Stomach (tissue), 9 donors: ENCODE results near the gene PCNX3. TPM values are rescaled to one million over a fixed set of nuclear protein-coding genes. Genes with fewer than 3 reads are reported as not detected.
A peak's percentile ranks its signal among the peaks of the same experiment; 100 is the strongest.

Experiments
- DNase-seq, 2 donors: peaks; one replicate each; pipeline versions ENCODE4 v3.0.0 to v3.0.0-alpha.2; 2013 to 2019
- H3K27ac ChIP-seq, 5 donors: fragments of 200-600 bp in 4 of 5; sonication (generic) in 4 of 5; one replicate each; pipeline ENCODE4 v1.5.1; 2013 to 2019; ENCODE audit warnings: mild to moderate bottlenecking in 1 of 5, moderate library complexity in 1 of 5
- H3K27me3 ChIP-seq, 3 donors: fragments of 200-600 bp; sonication (generic); one replicate each; pipeline ENCODE4 v1.5.1; 2017 to 2019; ENCODE audit warnings: mixed run types in 1 of 3
- H3K36me3 ChIP-seq, 4 donors: fragments of 200-600 bp; sonication (generic); 1 replicate in 3 of 4; 2 replicates in 1 of 4; pipeline ENCODE4 v1.5.1; 2016 to 2019
- H3K4me1 ChIP-seq, 4 donors: fragments of 200-600 bp; sonication (generic); one replicate each; pipeline ENCODE4 v1.5.1; 2016 to 2019
- H3K4me3 ChIP-seq, 4 donors: fragments of 200-600 bp; sonication (generic) in 3 of 4; one replicate each; pipeline ENCODE4 v1.5.1; 2016 to 2019; ENCODE audit warnings: mild to moderate bottlenecking in 1 of 4
- H3K9me3 ChIP-seq, 4 donors: fragments of 200-600 bp; sonication (generic); one replicate each; pipeline ENCODE4 v1.5.1; 2016 to 2019
- EP300 ChIP-seq: sonication (generic); formaldehyde crosslinking; IDR thresholded peaks from one replicate; pipeline ENCODE4 v1.6.1; 2017; ENCODE audit warnings: antibody characterized with exemption
- POLR2A ChIP-seq, 4 donors: fragments of 450-650 bp; IDR thresholded peaks; one replicate each; pipeline ENCODE4 v1.6.1; 2016; ENCODE audit warnings: antibody characterized with exemption in 4 of 4, control low read depth in 2 of 4, mild to moderate bottlenecking in 1 of 4, moderate library complexity in 1 of 4
- POLR2AphosphoS5 ChIP-seq, 3 donors: sonication (generic); formaldehyde crosslinking; IDR thresholded peaks; one replicate each; pipeline ENCODE4 v1.6.1; 2016; ENCODE audit warnings: antibody characterized with exemption in 3 of 3
- WGBS, 5 donors: extraction: QIAGEN DNeasy Blood & Tissue Kit in 3 of 5; methylation state at CpG; one replicate each; pipeline versions ENCODE4 v1.1.5 to v1.1.7; 2013 to 2018; 5-methylcytosine and 5-hydroxymethylcytosine counted together
- intact Hi-C: fragments of 100-400 bp; cut with DNase I; formaldehyde crosslinking; loops from one replicate; pipeline ENCODE4 v1.15.1; 2023; ENCODE audit warnings: low total_unique reads
- polyA plus RNA-seq, 3 donors: library from polyadenylated mRNA; stranded (reverse); fragments of 200-250 nt; gene quantifications; one replicate each; pipeline ENCODE4 v1.2.3, GENCODE V29; 2013
- total RNA-seq, 5 donors: library from RNA; depleted of rRNA; stranded (reverse); fragments of >200 nt; gene quantifications; one replicate each; pipeline versions ENCODE4 v1.1.0 to v1.2.3, GENCODE V29; 2014 to 2016
- TF ChIP-seq, protein P1 (sequence below), 7 experiments: fragments of 450-650 bp in 4 of 7; fragments of 200-600 bp in 3 of 7; sonication (generic) in 3 of 7; IDR thresholded peaks; one replicate each; pipeline ENCODE4 v1.5.1; 2016 to 2019; ENCODE audit warnings: antibody characterized with exemption in 7 of 7, control low read depth in 2 of 7, mild to moderate bottlenecking in 1 of 7
- donor health status: healthy with polysubstance abuse.
- donor health status: Bipolar disorder and iron deficiency.
- donor health status: healthy.

The PCNX3 gene
- total and polyA plus RNA-seq, 8 donors: 4.6 to 76.2 (median 22.0) TPM

DNA sequence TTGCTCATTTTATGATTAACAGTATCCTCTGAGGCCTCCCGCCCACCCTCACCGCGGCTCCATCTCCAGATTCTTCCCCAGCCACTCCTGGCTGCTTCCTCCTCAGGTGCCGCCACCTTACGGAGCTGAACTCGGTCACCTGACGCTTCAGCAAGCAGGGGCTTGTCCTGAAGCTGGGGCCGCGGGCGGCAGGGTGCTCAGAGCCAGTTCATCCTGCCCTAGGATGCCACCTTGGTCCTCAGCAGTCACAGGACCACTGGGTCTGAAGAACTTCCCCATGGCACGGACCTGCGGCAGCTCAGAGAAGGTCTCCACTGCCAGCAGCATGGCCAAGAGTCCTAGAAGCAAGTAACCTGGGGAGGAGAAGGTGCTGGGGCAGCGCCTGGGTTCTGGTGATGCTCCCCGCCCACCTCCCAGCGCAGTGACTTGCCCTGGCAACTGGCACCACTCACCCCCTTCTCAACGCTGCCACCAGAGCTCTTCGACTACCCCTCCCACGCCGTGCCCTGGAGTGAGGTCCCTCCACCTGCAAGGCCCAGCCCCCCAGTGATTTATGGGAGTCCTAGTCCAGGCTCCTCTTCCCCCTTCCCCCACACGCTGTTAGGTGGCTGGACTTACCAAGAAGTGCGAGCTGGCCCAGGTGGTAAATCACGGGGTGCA is 22.6 kb upstream of the PCNX3 start:
- Histone ChIP-seq H3K27ac (peak overlapping the region in 3 of 5 donors; percentile 60 to 82 (median 80)), H3K9me3 (no peaks in the 10 kb centered on the region), H3K36me3 (peaks cover 14 to 59% (median 54%) of the 10 kb centered on the region in 4 donors), H3K4me3 (no peak overlapping the region), H3K4me1 (peaks cover 17 to 75% (median 62%) of the 10 kb centered on the region in 4 donors), H3K27me3 (no peaks in the 10 kb centered on the region)
- DNase-seq: peak in 1 of 2 donors; percentile 38
- WGBS, 5 donors: 66 to 78% (median 69%) methylated on average over 20 to 22 of the region's 22 CpGs
- intact Hi-C loops: no loop called here
- TF ChIP-seq POLR2AphosphoS5 (IDR thresholded peaks at IDR 0.05): no peak
- no peak for TF ChIP-seq EP300
- TF ChIP-seq, protein P1, sequence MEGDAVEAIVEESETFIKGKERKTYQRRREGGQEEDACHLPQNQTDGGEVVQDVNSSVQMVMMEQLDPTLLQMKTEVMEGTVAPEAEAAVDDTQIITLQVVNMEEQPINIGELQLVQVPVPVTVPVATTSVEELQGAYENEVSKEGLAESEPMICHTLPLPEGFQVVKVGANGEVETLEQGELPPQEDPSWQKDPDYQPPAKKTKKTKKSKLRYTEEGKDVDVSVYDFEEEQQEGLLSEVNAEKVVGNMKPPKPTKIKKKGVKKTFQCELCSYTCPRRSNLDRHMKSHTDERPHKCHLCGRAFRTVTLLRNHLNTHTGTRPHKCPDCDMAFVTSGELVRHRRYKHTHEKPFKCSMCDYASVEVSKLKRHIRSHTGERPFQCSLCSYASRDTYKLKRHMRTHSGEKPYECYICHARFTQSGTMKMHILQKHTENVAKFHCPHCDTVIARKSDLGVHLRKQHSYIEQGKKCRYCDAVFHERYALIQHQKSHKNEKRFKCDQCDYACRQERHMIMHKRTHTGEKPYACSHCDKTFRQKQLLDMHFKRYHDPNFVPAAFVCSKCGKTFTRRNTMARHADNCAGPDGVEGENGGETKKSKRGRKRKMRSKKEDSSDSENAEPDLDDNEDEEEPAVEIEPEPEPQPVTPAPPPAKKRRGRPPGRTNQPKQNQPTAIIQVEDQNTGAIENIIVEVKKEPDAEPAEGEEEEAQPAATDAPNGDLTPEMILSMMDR (IDR thresholded peaks at IDR 0.05): no peak
- TF ChIP-seq POLR2A (IDR thresholded peaks at IDR 0.05): no peak

- Histone ChIP-seq H3K4me1 (peaks cover 10 to 67% (median 54%) of the 10 kb centered on the region in 4 donors), H3K27ac (peak overlapping the region in 2 of 5 donors; percentile 47 to 82), H3K36me3 (peaks cover 21 to 67% (median 62%) of the 10 kb centered on the region in 4 donors), H3K4me3 (no peak overlapping the region), H3K9me3 (no peaks in the 10 kb centered on the region), H3K27me3 (no peaks in the 10 kb centered on the region)
- WGBS, 5 donors: 66 to 85% (median 81%) methylated on average over 16 to 26 of the region's 26 CpGs
- TF ChIP-seq POLR2A (IDR thresholded peaks at IDR 0.05) (no peak), POLR2AphosphoS5 (IDR thresholded peaks at IDR 0.05) (peak in 1 of 3 donors; percentile 3), EP300 (no peak)
- TF ChIP-seq, protein P1 (IDR thresholded peaks at IDR 0.05): peak in 5 of 7 experiments; percentile 31 to 67 (median 53)
- intact Hi-C loops: no loop called here
- peak in 1 of 2 donors; percentile 60 for DNase-seq
These were observed 21.8 kb upstream of the PCNX3 start for GRCh38 chr11:65593518-65594414.

GRCh38 chr11:65595131-65595530 is 20.4 kb upstream of the PCNX3 start:
- Histone ChIP-seq H3K9me3 (no peaks in the 10 kb centered on the region), H3K4me3 (no peak overlapping the region), H3K27ac (peak overlapping the region in 1 of 5 donors; percentile 29), H3K27me3 (no peaks in the 10 kb centered on the region), H3K36me3 (peaks cover 27 to 71% (median 67%) of the 10 kb centered on the region in 4 donors), H3K4me1 (peaks cover 9 to 53% (median 46%) of the 10 kb centered on the region in 4 donors)
- 53 to 71% (median 61%) methylated on average over 2 to 3 of the region's 3 CpGs for WGBS, 5 donors
- TF ChIP-seq POLR2A (IDR thresholded peaks at IDR 0.05) (no peak), EP300 (no peak), POLR2AphosphoS5 (IDR thresholded peaks at IDR 0.05) (no peak)
- TF ChIP-seq, protein P1 (IDR thresholded peaks at IDR 0.05): no peak
- intact Hi-C loops: no loop called here
- DNase-seq: peak in 1 of 2 donors; percentile 35

GRCh38 chr11:65595543-65596281 is 19.9 kb upstream of the PCNX3 start, which contains the start of gene KCNK7:
TSS of gene KCNK7 (minus strand) at chr11:65595800. CDS start at chr11:65595772, 28 bp downstream.
- Histone ChIP-seq H3K9me3 (no peaks in the 10 kb centered on the region), H3K27me3 (no peaks in the 10 kb centered on the region), H3K27ac (peak within 1 kb of the TSS in 1 of 5 donors; percentile 29), H3K4me3 (no peak within 1 kb of the TSS), H3K36me3 (peaks cover 24 to 71% (median 67%) of the 10 kb centered on the region in 4 donors), H3K4me1 (peaks cover 9 to 48% (median 42%) of the 10 kb centered on the region in 4 donors)
- TF ChIP-seq POLR2A (IDR thresholded peaks at IDR 0.05): no peak
- TF ChIP-seq, protein P1 (IDR thresholded peaks at IDR 0.05): no peak
- no peak for TF ChIP-seq POLR2AphosphoS5 (IDR thresholded peaks at IDR 0.05)
- TF ChIP-seq EP300: no peak
- intact Hi-C loops: no loop called here
- peak in 1 of 2 donors; percentile 66 for DNase-seq
- WGBS, 5 donors: 40 to 67% (median 47%) methylated on average over 7 to 12 of the region's 12 CpGs
